Stimulated activated CD8-positive, alpha-beta memory T cell treated with anti-CD3 and anti-CD28 coated beads, Interleukin-15, amount 100 ng/mL, for 48 hours (primary cell): ENCODE data around the gene ZNF536.

Experiments
- DNase-seq, 2 donors: peaks; one replicate each; pipeline ENCODE4 v3.0.0-alpha.2; 2020; ENCODE audit warnings: low read depth in 2 of 2

ZNF536 gene

GRCh38 chr19:30563691-30564090 lies 191.5 kb downstream of the ZNF536 start:
- DNase-seq, result no peak

GRCh38 chr19:30564551-30565011 lies 192.4 kb downstream of the ZNF536 start:
- DNase-seq, result no peak

- no peak for DNase-seq
Observed at GRCh38 chr19:30565636-30566035, 193.5 kb downstream of the ZNF536 start.

DNA sequence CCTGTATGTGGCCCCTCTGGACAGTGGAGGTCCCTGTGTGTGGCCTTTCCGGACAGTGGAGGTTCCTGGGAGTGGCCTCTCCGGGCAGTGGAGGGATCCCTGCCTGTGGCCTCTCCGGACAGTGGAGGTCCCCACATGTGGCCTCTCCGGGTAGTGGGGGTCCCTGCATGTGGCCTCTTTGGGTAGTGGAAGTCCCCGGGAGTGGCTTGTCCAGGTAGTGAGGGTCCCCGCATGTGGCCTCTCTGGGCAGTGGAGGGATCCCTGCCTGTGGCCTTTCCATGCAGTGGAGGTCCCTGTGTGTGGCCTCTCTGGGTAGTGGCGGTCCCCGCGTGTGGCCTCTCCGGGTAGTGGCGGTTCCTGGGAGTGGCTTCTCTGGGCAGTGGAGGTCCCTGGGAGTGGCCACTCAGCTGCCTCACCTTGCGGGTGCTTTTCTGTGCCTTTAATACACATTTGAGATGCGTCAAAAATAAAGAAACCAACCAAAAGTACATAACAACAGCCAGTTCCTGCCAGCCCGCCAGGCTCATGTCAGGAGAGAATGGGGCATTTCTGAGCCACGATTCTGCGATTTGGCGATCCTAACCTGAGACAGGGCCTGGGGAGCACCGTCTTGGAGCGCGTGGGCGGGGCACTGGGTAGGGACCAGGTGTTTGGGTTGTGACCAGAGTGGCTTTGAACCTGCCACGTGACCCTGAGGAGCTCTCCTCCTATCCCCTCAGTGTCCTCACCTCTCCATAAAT lies 194.7 kb downstream of the ZNF536 start:
- DNase-seq, result no peak

GRCh38 chr19:30567536-30568232 lies 195.5 kb downstream of the ZNF536 start:
- DNase-seq, result no peak

- DNase-seq, result no peak
Observed at GRCh38 chr19:30570194-30570593, 198.0 kb downstream of the ZNF536 start.

- no peak for DNase-seq
Observed at GRCh38 chr19:30577551-30578105, 205.4 kb downstream of the ZNF536 start.

DNA sequence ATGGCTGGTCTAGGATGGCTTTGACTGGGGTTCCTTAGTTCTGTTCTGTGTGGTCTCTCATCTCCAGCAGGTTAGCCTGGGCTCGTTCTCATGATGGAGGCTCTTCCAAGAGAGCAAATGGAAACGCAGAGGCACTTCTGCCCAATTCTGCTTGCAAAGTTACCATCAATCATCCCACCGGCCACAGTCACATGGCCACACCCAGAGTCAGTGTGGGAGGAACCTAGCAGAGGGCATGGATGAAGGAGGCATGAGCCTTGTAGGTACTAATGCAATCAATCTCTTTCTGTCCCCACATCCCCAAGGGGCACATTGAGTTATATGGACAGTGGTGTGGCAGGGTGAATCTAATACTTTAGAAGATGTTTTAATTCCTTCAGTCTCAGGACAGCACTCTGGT lies 207.2 kb downstream of the ZNF536 start:
- DNase-seq, result no peak

GRCh38 chr19:30580673-30581072 lies 208.5 kb downstream of the ZNF536 start:
- no peak for DNase-seq

DNA sequence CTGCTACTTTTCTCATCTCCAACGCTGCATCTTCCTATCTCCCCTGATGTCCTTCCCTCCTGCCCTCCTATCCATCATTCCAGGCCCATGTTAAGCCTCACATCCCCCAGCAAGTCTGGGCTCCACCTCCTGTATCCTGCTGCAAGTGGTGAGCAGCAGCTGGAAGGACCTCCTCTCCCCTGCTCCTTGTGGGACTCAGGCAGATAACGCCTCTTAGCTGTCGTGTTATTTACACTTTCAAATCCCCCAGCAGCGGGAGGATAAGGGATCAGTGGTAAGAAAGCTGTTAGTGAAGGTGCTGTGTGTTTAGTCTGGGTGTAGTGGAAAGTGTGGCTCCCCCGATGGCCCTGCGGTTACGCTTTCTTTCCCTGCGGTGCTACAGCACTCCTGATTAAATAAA lies 211.9 kb downstream of the ZNF536 start:
- no peak for DNase-seq

- DNase-seq, result no peak
Observed at GRCh38 chr19:30587869-30588268, 215.7 kb downstream of the ZNF536 start.

GRCh38 chr19:30590596-30591229 lies 218.5 kb downstream of the ZNF536 start:
- no peak for DNase-seq

- no peak for DNase-seq
Observed at GRCh38 chr19:30593356-30593755, 221.2 kb downstream of the ZNF536 start.

DNA sequence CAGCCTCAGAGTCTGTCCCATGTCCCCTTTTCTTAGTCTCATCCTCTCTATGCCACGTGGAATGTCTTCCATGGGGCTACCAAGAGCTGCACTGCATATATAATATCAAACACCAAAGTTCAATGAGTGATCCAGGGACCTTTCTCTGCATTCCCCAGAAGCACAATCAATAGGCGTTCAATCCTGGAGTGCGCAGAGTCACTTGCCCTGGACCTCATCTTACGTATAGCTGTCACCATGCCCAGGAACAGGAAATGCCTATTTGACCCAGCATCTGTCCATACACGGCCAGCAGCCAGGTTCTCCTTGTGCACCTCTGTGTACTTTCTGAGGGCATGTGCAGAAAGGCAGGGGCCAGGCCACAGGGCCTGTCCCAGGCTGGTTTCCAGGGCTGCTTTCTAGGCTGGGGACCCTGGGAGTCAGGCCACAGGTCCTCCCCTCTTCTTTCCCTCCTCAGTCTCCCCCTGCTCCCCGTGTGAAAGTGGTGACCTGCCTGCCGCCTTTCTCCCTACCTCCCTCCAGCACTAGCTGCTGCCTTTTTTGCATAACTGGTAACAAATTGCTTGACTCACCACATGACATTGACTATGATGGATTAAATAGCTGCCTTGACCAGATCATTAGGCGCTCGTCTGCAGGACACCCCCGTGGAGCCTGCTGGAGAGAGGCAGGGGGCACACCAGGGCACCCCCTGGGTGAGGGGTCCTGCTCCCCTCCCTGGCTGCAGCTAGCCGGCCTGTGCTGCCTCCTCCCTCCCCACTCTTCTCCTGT lies 222.0 kb downstream of the ZNF536 start:
- DNase-seq, result no peak

DNA sequence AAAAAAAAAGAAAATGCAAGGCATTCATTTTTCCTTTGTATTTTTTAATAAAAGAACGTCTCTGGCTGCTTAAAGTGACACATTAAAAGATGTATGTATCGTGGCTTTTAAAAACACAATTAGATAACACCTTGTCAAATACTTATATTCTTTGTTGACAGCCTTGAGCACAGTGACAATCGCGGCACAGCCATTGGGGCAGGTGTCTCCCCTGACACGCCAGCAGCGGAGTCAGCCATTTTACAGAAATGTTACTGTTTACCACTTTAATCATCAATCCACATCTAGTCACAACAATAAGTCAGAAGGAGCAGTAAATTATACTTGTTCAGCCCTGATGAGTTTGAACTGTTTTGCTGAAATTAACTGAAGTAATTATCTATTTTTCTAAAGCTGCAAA lies 224.1 kb downstream of the ZNF536 start:
- no peak for DNase-seq

DNA sequence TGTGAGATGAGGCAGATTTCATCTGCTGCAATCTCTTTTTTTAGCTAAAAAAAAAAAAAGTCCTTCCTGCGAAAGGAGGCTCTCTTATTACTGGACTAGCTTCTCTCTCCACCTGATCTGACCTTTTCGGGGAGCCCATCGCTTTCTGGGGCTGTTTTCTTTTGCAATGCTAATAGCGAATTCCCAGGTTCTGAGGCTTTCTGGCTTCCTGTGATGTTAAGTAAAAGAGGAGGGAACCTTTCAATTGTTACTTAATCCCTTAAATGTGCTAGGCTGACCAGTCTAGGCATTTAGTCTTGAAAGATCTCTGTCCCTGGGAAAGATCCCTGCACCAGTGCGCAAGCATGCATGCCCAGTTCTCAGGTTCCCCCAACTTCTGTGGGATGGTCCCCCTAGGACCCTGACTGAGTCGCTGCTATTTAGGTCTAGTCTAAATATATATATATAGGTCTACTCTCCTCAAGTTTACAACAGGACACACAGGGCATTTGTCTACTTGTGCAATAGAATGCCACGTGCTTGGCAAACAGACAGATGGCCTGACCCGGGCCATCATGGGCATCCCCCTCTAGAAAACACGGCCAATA lies 224.7 kb downstream of the ZNF536 start:
- DNase-seq, result no peak

- DNase-seq, result no peak
Observed at GRCh38 chr19:30598688-30599087, 226.5 kb downstream of the ZNF536 start.

DNA sequence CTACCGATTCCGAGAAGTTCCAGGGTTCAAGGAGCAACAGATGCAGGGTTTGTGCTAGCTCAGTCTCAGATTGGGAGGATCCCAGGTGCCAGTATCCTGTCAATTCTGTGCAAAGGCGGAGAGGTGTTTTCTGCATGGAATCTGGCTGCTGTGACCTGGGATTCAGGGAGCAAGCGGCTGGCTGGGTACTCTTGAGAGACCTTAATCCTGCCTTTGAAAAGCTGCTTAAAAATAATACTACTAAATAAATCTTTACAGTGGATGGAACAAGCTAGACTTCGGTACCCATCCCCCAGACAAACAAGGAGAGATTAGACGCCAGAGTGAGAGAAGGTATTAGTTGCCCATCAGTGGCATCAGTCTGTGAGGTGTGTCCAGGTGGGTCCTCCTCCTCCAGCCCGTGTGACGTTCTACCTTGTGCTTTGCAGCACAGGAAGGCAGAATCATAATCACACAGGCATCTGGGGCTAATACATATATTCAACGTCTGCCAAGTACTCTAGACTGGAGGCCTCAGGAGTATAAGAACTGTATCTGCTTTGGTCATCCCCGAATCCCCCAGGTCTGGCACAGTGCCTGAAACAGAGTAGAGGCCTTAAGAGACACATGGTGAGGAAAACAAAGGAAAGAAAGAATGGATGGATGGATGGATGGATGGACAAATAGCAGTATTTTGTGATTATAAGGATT lies 230.6 kb downstream of the ZNF536 start:
- DNase-seq, result no peak

DNA sequence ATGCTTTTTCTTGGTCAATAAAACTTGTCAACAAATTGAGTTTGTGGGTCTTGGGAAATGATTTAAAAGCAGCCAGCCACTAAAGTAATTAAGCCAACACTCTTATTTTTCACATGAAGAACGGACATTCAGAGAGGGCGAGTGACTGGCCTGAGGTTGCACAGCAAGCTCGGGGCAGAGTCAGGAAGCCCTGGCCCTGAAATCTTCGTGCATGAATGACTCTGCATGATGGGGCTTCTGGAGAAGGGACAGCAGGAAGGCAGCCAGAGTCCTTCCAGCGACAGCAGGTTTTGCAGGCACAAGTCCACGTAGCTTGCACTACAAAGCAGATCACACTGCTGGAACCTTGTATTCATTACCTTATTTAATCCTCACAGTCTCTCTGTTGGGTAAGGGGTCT lies 232.5 kb downstream of the ZNF536 start:
- no peak for DNase-seq

DNA sequence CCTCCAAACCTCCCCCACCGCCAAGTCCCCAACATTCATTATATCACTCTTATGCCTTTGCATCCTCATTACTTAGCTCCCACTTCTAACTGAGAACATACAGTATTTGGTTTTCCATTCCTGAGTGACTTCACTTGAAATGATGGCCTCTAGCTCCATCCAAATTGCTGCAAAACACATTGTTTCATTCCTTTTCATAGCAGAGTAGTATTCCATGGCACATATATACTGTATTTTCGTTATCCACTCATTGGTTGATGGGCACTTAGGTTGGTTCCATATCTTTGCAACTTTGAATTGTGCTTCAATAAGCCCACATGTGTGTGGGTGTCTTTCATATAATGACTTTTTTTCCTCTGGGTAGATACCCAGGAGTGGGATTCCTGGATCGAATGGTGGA lies 233.1 kb downstream of the ZNF536 start:
- DNase-seq, result no peak
